SKM-1 (cell line): Measurements from ENCODE around the gene MAGEA10.
A peak's percentile ranks its signal among the peaks of the same experiment; 100 is the strongest.
"Not testable (repeated sequence)": the region's sequence is repeated elsewhere in the genome, so short reads cannot be mapped to it uniquely, and the experiment has no call there.

Source experiments
- DNase-seq: peaks from one replicate; lab custom pipeline; 2025; ENCODE audit not compliant: unreplicated experiment; lab: John Stamatoyannopoulos, UW

Gene MAGEA10

GRCh38 chrX:152138388-152138784, at the start of gene MAGEA10:
TSS of gene MAGEA10 (minus strand) at chrX:152138577. CDS start at chrX:152135620, 2,957 bp downstream.
- no peak for DNase-seq

- DNase-seq, result no peak
These were observed 39.3 kb upstream of the MAGEA10 start for GRCh38 chrX:152177497-152178269.

GRCh38 chrX:152177052-152177451, 38.7 kb upstream of the MAGEA10 start:
- no peak for DNase-seq

- not testable (repeated sequence) for DNase-seq
These were observed 37.5 kb upstream of the MAGEA10 start for GRCh38 chrX:152175892-152176291.

- DNase-seq, result not testable (repeated sequence)
These were observed 35.5 kb upstream of the MAGEA10 start for GRCh38 chrX:152173923-152174322.

- DNase-seq, result no peak
These were observed 32.2 kb upstream of the MAGEA10 start for GRCh38 chrX:152170621-152171020.

- no peak for DNase-seq
These were observed 26.8 kb upstream of the MAGEA10 start for GRCh38 chrX:152165033-152165743.

- no peak for DNase-seq
These were observed 18.7 kb upstream of the MAGEA10 start for GRCh38 chrX:152157042-152157441.

GRCh38 chrX:152155766-152156310, 17.5 kb upstream of the MAGEA10 start:
- no peak for DNase-seq

GRCh38 chrX:152154050-152154449, 15.7 kb upstream of the MAGEA10 start:
- DNase-seq, result no peak

- DNase-seq, result no peak
These were observed 12.9 kb upstream of the MAGEA10 start for GRCh38 chrX:152151256-152151655.

- DNase-seq, result no peak
These were observed 11.3 kb upstream of the MAGEA10 start for GRCh38 chrX:152149648-152150047.

GRCh38 chrX:152139589-152139988, 1.2 kb upstream of the MAGEA10 start:
- DNase-seq, result no peak

GRCh38 chrX:152137771-152138387, 498 bp downstream of the MAGEA10 start:
- DNase-seq, result no peak

- peak; percentile 10 for DNase-seq
These were observed 2.1 kb downstream of the MAGEA10 start for GRCh38 chrX:152136312-152136711.

GRCh38 chrX:152131525-152131924, 6.9 kb downstream of the MAGEA10 start:
- DNase-seq, result no peak

- DNase-seq, result not testable (repeated sequence)
These were observed 9.1 kb downstream of the MAGEA10 start for GRCh38 chrX:152129069-152129844.

- no peak for DNase-seq
These were observed 21.1 kb downstream of the MAGEA10 start for GRCh38 chrX:152117305-152117704.

GRCh38 chrX:152108527-152108926, 29.9 kb downstream of the MAGEA10 start:
- no peak for DNase-seq

- DNase-seq, result no peak
These were observed 34.5 kb downstream of the MAGEA10 start for GRCh38 chrX:152103866-152104265.

GRCh38 chrX:152086141-152086540, 52.2 kb downstream of the MAGEA10 start:
- no peak for DNase-seq
